Measurements from ENCODE around the gene TPI1.

DNA sequence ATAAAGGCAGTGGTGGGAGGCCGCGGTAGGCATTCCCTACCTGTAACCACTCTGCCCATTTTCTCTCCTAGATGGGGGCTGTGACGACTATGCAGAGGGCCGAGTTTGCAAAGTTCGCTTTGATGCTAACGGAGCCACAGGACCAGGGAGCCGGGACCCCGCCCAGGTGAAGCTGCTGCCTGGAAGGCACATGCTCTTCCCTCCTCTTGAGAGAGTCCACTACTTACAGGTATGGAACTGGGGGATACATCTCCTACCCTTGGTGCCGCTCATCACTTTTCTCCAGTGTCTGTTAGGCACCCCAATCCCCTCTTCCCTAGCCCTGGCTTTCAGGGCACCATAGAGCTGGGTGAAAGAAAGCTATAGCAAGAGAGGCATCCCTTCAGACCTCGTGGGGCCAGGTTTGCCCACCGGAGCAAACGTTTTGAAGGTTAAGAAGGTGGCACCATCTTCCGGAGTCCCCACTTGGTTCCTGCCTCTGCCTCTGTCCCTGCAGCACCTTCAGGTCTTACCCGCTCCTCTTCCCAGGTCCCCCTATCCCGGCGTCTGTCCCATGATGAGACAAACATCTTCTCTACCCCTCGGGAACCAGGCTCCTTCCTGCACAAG, 41.1 kb upstream of the TPI1 start:
- TF ChIP-seq POLR2A (IDR thresholded peaks at IDR 0.05; ENCODE audit: extremely low read depth, insufficient read length) (no peak), MYC (IDR thresholded peaks at IDR 0.05; ENCODE audit: low read depth, low read length) (no peak)
- TF ChIP-seq, protein P1, sequence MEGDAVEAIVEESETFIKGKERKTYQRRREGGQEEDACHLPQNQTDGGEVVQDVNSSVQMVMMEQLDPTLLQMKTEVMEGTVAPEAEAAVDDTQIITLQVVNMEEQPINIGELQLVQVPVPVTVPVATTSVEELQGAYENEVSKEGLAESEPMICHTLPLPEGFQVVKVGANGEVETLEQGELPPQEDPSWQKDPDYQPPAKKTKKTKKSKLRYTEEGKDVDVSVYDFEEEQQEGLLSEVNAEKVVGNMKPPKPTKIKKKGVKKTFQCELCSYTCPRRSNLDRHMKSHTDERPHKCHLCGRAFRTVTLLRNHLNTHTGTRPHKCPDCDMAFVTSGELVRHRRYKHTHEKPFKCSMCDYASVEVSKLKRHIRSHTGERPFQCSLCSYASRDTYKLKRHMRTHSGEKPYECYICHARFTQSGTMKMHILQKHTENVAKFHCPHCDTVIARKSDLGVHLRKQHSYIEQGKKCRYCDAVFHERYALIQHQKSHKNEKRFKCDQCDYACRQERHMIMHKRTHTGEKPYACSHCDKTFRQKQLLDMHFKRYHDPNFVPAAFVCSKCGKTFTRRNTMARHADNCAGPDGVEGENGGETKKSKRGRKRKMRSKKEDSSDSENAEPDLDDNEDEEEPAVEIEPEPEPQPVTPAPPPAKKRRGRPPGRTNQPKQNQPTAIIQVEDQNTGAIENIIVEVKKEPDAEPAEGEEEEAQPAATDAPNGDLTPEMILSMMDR (IDR thresholded peaks at IDR 0.05; ENCODE audit: low read depth, low read length), result no peak
